PC-3 (cell line): ENCODE measurements around the gene PITHD1. TPM values are rescaled to one million over a fixed set of nuclear protein-coding genes. Genes with fewer than 3 reads are reported as not detected.

ENCODE experiments used
- ATAC-seq: fragments of 200-7000 bp; cut with Tn5 transposase; 2 replicates; pipeline ENCODE4 v1.9.1; 2020; ENCODE audit warnings: mild to moderate bottlenecking, moderate library complexity
- BruUV-seq: library from RNA; stranded (reverse); fragments of 400-500 nt; replicated peaks from 2 replicates; lab custom pipeline; 2021; lab: Mats Ljungman, UMichigan
- CTCF ChIA-PET: fragments of 300-600 bp; sonication (Branson Sonifier 250); formaldehyde crosslinking; loops from one replicate; lab custom pipeline; 2022; ENCODE audit warnings: antibody characterized with exemption; lab: Charles Lee
- POLR2A ChIA-PET: fragments of 300-600 bp; sonication (Branson Sonifier 250); formaldehyde crosslinking; loops from one replicate; lab custom pipeline; 2022; ENCODE audit warnings: antibody characterized with exemption; ENCODE audit not compliant: unreplicated experiment; lab: Charles Lee
- DNase-seq: peaks from one replicate; pipeline ENCODE4 v3.0.0-alpha.2; 2015
- H2AFZ ChIP-seq: fragments of 300-600 bp; sonication (generic); 2 replicates; pipeline ENCODE4 v1.6.0; 2016; ENCODE audit warnings: antibody characterized with exemption, low read length
- H3F3A ChIP-seq: fragments of 300-600 bp; sonication (generic); one replicate; pipeline ENCODE4 v1.6.0; 2017; ENCODE audit warnings: antibody characterized with exemption, low read length, control low read depth, mild to moderate bottlenecking; ENCODE audit not compliant: unreplicated experiment
- H3K27ac ChIP-seq: fragments of 300-600 bp; sonication (generic); 2 replicates; pipeline ENCODE4 v1.5.1; 2016; ENCODE audit warnings: mild to moderate bottlenecking, low read length
- H3K27me3 ChIP-seq: fragments of 300-600 bp; sonication (generic); 2 replicates; pipeline ENCODE4 v1.6.1; 2016; ENCODE audit warnings: low read length, mixed read lengths
- H3K36me3 ChIP-seq: fragments of 300-600 bp; sonication (generic); 2 replicates; pipeline ENCODE4 v1.6.1; 2016; ENCODE audit warnings: low read depth, mixed run types, low read length, mixed read lengths
- H3K4me1 ChIP-seq: fragments of 300-600 bp; sonication (generic); 2 replicates; pipeline ENCODE4 v1.5.1; 2016; ENCODE audit warnings: low read length; ENCODE audit not compliant: insufficient read depth
- H3K4me2 ChIP-seq: fragments of 300-600 bp; sonication (generic); 2 replicates; pipeline ENCODE4 v1.6.0; 2016; ENCODE audit warnings: low read length
- H3K4me3 ChIP-seq: fragments of 300-600 bp; sonication (generic); 2 replicates; pipeline ENCODE4 v1.5.1; 2016; ENCODE audit warnings: mild to moderate bottlenecking, low read length, mixed read lengths
- H3K79me2 ChIP-seq: fragments of 300-600 bp; sonication (generic); 2 replicates; pipeline ENCODE4 v1.6.1; 2017; ENCODE audit warnings: low read length, mixed read lengths
- H3K9ac ChIP-seq: fragments of 300-600 bp; sonication (generic); 2 replicates; pipeline ENCODE4 v1.6.0; 2016; ENCODE audit warnings: mild to moderate bottlenecking, low read length
- H3K9me2 ChIP-seq: fragments of 300-600 bp; sonication (generic); replicated peaks from 2 replicates; pipeline ENCODE4 v1.6.1; 2016; ENCODE audit warnings: mixed run types, low read length, mixed read lengths
- H3K9me3 ChIP-seq: fragments of 300-600 bp; sonication (generic); 2 replicates; pipeline ENCODE4 v1.6.1; 2016; ENCODE audit warnings: low read length, mixed read lengths
- H4K20me1 ChIP-seq: fragments of 300-600 bp; sonication (generic); 2 replicates; pipeline ENCODE4 v1.6.1; 2016; ENCODE audit warnings: low read length, mixed read lengths
- EZH2 ChIP-seq: fragments of 300-600 bp; sonication (generic); IDR thresholded peaks from one replicate; pipeline ENCODE4 v1.6.1; 2017; ENCODE audit warnings: antibody characterized with exemption, mild to moderate bottlenecking, low read length; ENCODE audit not compliant: unreplicated experiment
- EZH2phosphoT487 ChIP-seq: fragments of 300-600 bp; sonication (generic); IDR thresholded peaks from 2 replicates; pipeline ENCODE4 v1.6.1; 2018; ENCODE audit warnings: mild to moderate bottlenecking, antibody characterized with exemption, low read length, borderline replicate concordance
- intact Hi-C: fragments of 100-400 bp; cut with micrococcal nuclease; formaldehyde crosslinking; loops from 2 replicates; pipeline ENCODE4 v1.9.0; 2023
- total RNA-seq: library from RNA; depleted of rRNA; stranded (reverse); fragments of >200 nt; gene quantifications from 2 replicates; pipeline ENCODE4 v1.2.3, GENCODE V29; 2014
- TF ChIP-seq, protein P1 (sequence below): fragments of 300-600 bp; sonication (generic); conservative IDR thresholded peaks from 2 replicates; pipeline ENCODE4 v1.5.1; 2017; ENCODE audit warnings: antibody characterized with exemption, low read depth, mild to moderate bottlenecking, low read length

PITHD1 gene
- total RNA-seq, 1 experiment from 2014 or later = 107 TPM

DNA sequence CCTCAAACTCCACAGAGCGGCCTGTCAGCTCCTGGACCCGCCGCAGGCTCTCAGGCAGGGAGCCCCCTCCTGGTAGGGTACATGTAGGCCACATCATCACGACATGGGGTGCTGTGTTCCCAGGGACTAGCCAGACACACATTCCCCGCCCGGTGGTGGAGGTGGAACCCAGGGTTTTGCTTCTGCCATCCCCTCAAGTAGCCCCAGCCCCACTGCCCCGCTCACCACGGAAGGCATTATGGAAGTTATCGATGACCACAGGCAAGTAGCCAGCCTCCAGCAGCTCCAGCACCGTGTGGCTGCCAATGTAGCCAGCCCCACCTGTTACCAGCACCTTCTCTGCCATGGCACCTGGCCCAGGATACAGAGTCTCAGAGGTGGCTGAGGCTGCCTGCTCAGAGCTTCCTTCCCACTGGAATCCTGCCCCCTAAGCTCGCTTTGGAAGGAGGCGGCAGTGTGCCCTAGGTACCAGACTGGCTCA is 20.5 kb downstream of the PITHD1 start:
- DNase-seq (no peak), ATAC-seq (no peak)
- no peaks in the 10 kb centered on the region for H3K27me3 ChIP-seq
- H3K4me1 ChIP-seq = peaks cover 21% of the 10 kb centered on the region
- peak overlapping the region; percentile 93; the same call in 1 of the 2 replicates for H3K4me3 ChIP-seq
- ChIA-PET CTCF (no interaction called here), POLR2A (interaction anchor here (0.6 kb wide), 1 partner anchor 8 kb away, joined by 5 read pairs; the partner anchor contains the start of gene LYPLA2)
- peak overlapping the region; percentile 93 for H3K9ac ChIP-seq
- no peaks in the 10 kb centered on the region for H4K20me1 ChIP-seq
- peak overlapping the region; percentile 96 for H3K27ac ChIP-seq
- TF ChIP-seq, protein P1, sequence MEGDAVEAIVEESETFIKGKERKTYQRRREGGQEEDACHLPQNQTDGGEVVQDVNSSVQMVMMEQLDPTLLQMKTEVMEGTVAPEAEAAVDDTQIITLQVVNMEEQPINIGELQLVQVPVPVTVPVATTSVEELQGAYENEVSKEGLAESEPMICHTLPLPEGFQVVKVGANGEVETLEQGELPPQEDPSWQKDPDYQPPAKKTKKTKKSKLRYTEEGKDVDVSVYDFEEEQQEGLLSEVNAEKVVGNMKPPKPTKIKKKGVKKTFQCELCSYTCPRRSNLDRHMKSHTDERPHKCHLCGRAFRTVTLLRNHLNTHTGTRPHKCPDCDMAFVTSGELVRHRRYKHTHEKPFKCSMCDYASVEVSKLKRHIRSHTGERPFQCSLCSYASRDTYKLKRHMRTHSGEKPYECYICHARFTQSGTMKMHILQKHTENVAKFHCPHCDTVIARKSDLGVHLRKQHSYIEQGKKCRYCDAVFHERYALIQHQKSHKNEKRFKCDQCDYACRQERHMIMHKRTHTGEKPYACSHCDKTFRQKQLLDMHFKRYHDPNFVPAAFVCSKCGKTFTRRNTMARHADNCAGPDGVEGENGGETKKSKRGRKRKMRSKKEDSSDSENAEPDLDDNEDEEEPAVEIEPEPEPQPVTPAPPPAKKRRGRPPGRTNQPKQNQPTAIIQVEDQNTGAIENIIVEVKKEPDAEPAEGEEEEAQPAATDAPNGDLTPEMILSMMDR = no peak; the same call in 1 of the 2 replicates
- TF ChIP-seq EZH2phosphoT487 (no peak), EZH2 (no peak)
- no peaks in the 10 kb centered on the region for H3K9me2 ChIP-seq
- no peaks in the 10 kb centered on the region for H3K9me3 ChIP-seq
- H3K36me3 ChIP-seq = peaks cover 8% of the 10 kb centered on the region; the same call in 1 of the 2 replicates
- H2AFZ ChIP-seq = no peak overlapping the region
- intact Hi-C loops = loop anchor here (1.0 kb wide), 1 partner anchor 8 kb away; no protein-coding TSS in a partner anchor
- peak overlapping the region; percentile 97 for H3K4me2 ChIP-seq
- H3K79me2 ChIP-seq = peaks cover 10% of the 10 kb centered on the region
- no TSS peak for BruUV-seq
- no peaks in the 10 kb centered on the region for H3F3A ChIP-seq

DNA sequence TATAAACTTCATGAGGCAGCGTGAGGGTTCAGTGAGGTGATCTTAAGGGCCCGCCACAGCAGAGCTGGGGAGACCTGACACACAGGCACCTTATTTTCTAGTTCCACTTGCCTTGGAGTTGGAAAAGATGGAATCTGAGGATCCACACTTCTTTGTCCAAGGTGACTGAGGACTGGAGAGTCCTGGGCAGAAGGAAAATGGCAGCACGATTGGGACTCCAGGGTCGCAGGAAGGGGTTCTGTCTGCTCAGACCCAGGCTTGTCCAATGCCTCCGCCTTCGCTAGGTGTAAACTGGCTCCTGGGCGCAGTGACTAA is 21.0 kb downstream of the PITHD1 start:
- H3F3A ChIP-seq = no peaks in the 10 kb centered on the region
- no peak overlapping the region; the same call in 1 of the 2 replicates for H2AFZ ChIP-seq
- ATAC-seq (no peak), DNase-seq (no peak)
- TF ChIP-seq, protein P1 = no peak
- TF ChIP-seq EZH2 (no peak), EZH2phosphoT487 (no peak)
- BruUV-seq = no TSS peak
- peaks cover 8% of the 10 kb centered on the region; the same call in 1 of the 2 replicates for H3K36me3 ChIP-seq
- POLR2A ChIA-PET = interaction anchor here (0.5 to 0.8 kb wide), 3 partner anchors 8 to 27 kb away, joined by 3 to 7 read pairs (median 5); partner anchors contain the start of gene LYPLA2
- H4K20me1 ChIP-seq = no peaks in the 10 kb centered on the region
- intact Hi-C loops = loop anchor here (1.0 kb wide), 1 partner anchor 9 kb away; no protein-coding TSS in a partner anchor
- H3K27me3 ChIP-seq = no peaks in the 10 kb centered on the region
- CTCF ChIA-PET = interaction anchor here (0.6 to 1.3 kb wide), 2 partner anchors 27 to 312 kb away, joined by 4 read pairs; no protein-coding TSS in a partner anchor
- peaks cover 21% of the 10 kb centered on the region for H3K4me1 ChIP-seq
- H3K9me2 ChIP-seq = no peaks in the 10 kb centered on the region
- H3K9me3 ChIP-seq = no peaks in the 10 kb centered on the region
- peak overlapping the region; percentile 93; the same call in 1 of the 2 replicates for H3K4me3 ChIP-seq
- H3K9ac ChIP-seq = peak overlapping the region; percentile 93
- peak overlapping the region; percentile 97 for H3K4me2 ChIP-seq
- H3K79me2 ChIP-seq = peaks cover 10% of the 10 kb centered on the region
- H3K27ac ChIP-seq = peak overlapping the region; percentile 96
